ENCODE results near the gene UXS1. TPM values are rescaled to one million over a fixed set of nuclear protein-coding genes. Genes with fewer than 3 reads are reported as not detected.

The UXS1 gene
- polyA plus RNA-seq, 1 donor, result 43.0 TPM

DNA sequence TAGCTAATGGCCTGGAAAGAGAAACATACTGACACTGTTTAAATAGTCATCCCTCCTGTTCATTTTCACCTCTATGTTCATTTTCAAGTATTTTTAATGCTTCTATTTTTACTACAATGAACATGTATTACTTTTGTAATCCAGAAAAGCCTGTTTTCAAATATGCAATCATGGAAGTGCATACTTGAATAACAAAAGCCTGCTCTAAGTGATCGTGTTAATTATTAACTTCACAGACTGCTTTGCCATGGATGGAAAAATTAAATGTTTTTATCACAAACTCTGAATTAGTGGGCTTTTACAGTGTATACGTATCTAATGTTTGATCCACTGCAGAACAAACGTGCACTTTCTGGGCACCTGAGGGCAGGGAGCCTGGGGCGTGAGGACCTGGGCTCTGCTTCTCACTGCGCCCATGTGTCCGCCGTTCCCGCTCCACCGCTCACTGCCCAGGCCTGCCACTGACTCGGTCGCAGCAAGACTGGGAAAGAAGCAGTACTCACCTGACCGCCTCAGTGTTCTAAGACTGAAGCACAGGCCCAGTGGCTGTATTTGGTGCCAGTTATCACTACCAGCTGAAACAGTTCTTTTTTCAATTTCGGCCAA is 80.6 kb downstream of the UXS1 start:
- Histone ChIP-seq H3K27ac (ENCODE audit: low read length) (no peak overlapping the region), H3K4me1 (ENCODE audit: control insufficient read depth, insufficient read depth, low read length) (peaks cover 6% of the 10 kb centered on the region), H3K4me3 (ENCODE audit: low read length) (no peak overlapping the region), H3K9me3 (ENCODE audit: control insufficient read depth, low read depth, low read length) (no peaks in the 10 kb centered on the region), H3K36me3 (ENCODE audit: control insufficient read depth, insufficient read depth, low read length) (peaks cover 48% of the 10 kb centered on the region), H3K27me3 (ENCODE audit: control insufficient read depth, insufficient read depth, low read length) (no peaks in the 10 kb centered on the region)
- no CpG with 5 or more reads among the region's 13 CpGs for whole genome bisulfite sequencing (ENCODE audit: insufficient coverage, low lambda C conversion rate)
- DNase-seq, result peak in 1 of 2 donors; percentile 50

DNA sequence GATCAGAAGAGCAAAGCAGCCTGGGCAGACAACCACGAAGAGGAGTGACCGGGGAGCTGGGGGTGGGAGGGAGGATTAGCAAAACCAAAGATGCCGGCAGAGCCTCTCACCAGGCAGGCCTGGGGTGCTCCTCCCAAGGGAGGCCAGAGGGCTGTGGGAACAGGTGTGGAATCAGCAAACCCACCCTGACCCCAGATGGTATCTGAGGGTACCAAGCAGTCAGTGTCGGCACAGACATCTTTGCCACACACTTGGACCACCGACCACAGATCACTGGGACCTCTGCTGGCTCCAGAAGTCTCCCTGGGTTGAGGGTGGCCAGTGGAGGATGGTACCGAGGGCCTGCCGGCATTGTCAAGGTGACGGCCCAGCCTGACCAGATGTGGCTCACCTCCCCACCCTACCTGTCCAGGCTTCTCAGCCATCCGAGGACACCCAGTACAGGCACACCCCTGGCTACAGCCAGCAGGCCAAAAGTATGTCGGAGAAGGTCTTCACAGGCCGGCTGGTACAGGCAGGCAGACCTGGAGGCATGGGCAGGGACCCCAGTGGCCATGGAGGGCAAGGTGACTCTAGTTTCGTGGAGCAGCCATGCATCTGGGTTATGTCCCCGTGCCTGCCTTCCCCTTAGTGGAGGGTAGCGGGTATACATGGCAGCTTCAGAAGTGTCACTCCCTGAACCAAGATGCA is 82.1 kb downstream of the UXS1 start:
- H3K9me3 ChIP-seq (ENCODE audit: control insufficient read depth, low read depth, low read length), result no peaks in the 10 kb centered on the region
- peaks cover 6% of the 10 kb centered on the region for H3K4me1 ChIP-seq (ENCODE audit: control insufficient read depth, insufficient read depth, low read length)
- H3K36me3 ChIP-seq (ENCODE audit: control insufficient read depth, insufficient read depth, low read length), result peaks cover 50% of the 10 kb centered on the region
- WGBS (ENCODE audit: insufficient coverage, low lambda C conversion rate), result no CpG with 5 or more reads among the region's 14 CpGs
- no peaks in the 10 kb centered on the region for H3K27me3 ChIP-seq (ENCODE audit: control insufficient read depth, insufficient read depth, low read length)
- no peak overlapping the region for H3K4me3 ChIP-seq (ENCODE audit: low read length)
- H3K27ac ChIP-seq (ENCODE audit: low read length), result no peak overlapping the region
- no peak for DNase-seq

DNA sequence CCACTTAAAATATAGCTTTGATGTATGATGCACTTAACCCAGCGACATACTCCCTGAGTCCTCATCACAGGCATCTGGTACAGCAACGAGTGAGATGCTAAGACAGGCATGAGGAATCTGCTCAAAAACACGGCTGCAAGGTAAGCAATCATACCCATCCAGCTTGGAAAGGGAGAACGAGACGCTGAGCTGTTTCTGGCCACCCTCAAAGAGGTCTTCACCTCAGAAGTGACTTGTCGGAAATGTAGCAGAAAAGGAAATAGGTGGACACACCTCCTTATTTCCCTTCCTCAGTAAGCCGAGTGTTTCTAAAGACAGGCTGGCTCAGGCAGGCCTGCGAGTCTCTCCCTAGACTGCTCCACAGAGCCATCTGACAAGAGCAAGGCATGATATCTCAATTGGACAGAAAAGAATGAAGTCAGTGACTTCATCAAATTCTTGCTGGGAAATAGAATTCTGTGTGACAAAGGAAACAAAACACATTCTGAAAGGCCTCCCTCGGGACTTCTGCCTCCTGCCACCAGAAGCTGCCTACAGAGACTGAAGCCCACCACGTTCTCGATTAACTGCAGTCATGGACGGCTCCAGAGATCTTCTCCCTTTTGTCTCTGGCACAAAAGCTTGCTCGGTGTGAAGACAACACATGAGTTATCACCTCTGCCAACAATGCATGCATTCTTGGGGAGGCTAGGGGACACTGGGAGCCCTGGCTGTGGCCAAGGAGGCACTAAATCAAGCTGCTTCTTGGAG is 84.3 kb downstream of the UXS1 start:
- Histone ChIP-seq H3K27ac (ENCODE audit: low read length) (no peak overlapping the region), H3K36me3 (ENCODE audit: control insufficient read depth, insufficient read depth, low read length) (peaks cover 57% of the 10 kb centered on the region)

DNA sequence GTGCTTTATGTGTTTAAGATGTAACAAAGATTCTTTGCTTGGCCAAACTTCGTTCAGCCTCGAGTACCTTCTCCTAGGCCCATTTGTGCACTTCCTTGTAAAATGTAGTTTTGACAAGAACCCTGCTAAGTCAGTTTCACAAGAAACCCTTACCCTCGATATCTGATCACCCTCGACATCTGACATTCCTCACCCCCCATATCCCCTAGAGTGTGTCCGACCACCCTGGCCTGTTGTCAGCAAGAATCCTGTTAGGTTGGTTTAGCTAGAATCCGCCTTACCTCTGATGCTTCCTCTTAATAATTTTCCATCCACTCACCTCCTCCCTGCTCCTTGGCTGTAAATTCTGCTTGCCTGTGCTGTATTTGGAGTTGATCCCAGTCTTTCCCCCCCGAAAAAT is 85.3 kb downstream of the UXS1 start:
- H3K4me1 ChIP-seq (ENCODE audit: control insufficient read depth, insufficient read depth, low read length), result peaks cover 4% of the 10 kb centered on the region
- WGBS (ENCODE audit: insufficient coverage, low lambda C conversion rate), result no CpG with 5 or more reads among the region's 7 CpGs
- no peak overlapping the region for H3K27ac ChIP-seq (ENCODE audit: low read length)
- H3K27me3 ChIP-seq (ENCODE audit: control insufficient read depth, insufficient read depth, low read length), result no peaks in the 10 kb centered on the region
- H3K36me3 ChIP-seq (ENCODE audit: control insufficient read depth, insufficient read depth, low read length), result peaks cover 59% of the 10 kb centered on the region
- H3K4me3 ChIP-seq (ENCODE audit: low read length), result no peak overlapping the region
- no peaks in the 10 kb centered on the region for H3K9me3 ChIP-seq (ENCODE audit: control insufficient read depth, low read depth, low read length)
- no peak for DNase-seq

More for the DNA sequence above, 84.3 kb downstream of the UXS1 start:
- WGBS (ENCODE audit: insufficient coverage, low lambda C conversion rate), result 80% methylated on average over 2 of the region's 13 CpGs
- H3K27me3 ChIP-seq (ENCODE audit: control insufficient read depth, insufficient read depth, low read length), result no peaks in the 10 kb centered on the region
- DNase-seq, result no peak
- no peak overlapping the region for H3K4me3 ChIP-seq (ENCODE audit: low read length)
- H3K9me3 ChIP-seq (ENCODE audit: control insufficient read depth, low read depth, low read length), result no peaks in the 10 kb centered on the region
- H3K4me1 ChIP-seq (ENCODE audit: control insufficient read depth, insufficient read depth, low read length), result peaks cover 4% of the 10 kb centered on the region

DNA sequence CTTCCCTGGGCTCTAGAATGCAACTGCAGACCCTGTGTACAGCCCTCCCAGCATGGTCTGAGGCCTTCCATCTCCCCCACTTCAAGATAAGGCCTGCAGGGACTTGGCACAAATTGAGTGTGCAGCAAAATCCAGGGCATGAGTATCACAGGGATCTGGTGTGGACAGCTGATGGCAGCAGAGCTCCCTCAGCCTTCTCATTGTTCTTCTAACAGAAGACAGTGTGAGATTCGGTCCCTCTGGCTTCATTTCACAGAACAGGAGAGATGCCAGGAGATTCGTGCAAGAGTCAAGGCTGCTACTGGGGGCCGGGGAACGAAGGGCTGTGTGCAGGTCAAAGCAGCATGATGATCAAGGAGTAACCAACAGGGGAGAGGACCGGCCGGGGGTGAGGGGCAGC is 85.8 kb downstream of the UXS1 start:
- no CpG with 5 or more reads among the region's 6 CpGs for WGBS (ENCODE audit: insufficient coverage, low lambda C conversion rate)
- no peak overlapping the region for H3K4me3 ChIP-seq (ENCODE audit: low read length)
- no peaks in the 10 kb centered on the region for H3K27me3 ChIP-seq (ENCODE audit: control insufficient read depth, insufficient read depth, low read length)
- H3K4me1 ChIP-seq (ENCODE audit: control insufficient read depth, insufficient read depth, low read length), result no peaks in the 10 kb centered on the region
- no peaks in the 10 kb centered on the region for H3K9me3 ChIP-seq (ENCODE audit: control insufficient read depth, low read depth, low read length)
- DNase-seq, result no peak
- peaks cover 61% of the 10 kb centered on the region for H3K36me3 ChIP-seq (ENCODE audit: control insufficient read depth, insufficient read depth, low read length)
- H3K27ac ChIP-seq (ENCODE audit: low read length), result no peak overlapping the region

DNA sequence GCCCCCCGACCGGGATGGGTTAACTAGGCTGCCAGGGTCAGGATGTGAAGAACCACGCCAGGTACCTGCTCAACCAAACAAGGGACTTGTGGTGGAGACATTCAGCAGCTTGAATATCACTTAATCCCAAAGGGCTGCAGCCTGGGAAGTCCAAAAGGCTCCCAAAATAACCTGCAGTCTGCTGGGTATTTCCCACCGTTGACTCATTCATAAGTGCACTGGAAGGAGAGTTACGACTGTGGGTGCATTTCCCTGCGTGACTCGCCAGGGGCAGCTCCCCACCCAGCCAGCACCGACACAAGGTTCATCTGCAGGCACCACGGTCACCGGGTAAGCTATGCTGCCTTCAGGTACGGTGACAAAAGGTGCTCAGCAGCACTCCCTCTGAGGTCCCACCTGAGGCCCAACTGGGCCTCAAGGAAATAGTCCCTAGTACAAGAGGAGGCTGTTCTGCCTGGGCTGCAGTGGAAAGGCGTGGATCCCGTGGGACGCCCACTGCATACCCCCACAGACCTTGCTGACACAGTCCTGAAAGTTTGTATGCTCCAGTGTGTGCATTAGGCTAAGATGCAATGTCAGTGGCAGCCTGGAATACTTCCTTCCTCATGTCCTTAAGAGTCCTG is 86.5 kb downstream of the UXS1 start:
- H3K9me3 ChIP-seq (ENCODE audit: control insufficient read depth, low read depth, low read length), result no peaks in the 10 kb centered on the region
- H3K4me3 ChIP-seq (ENCODE audit: low read length), result no peak overlapping the region
- no peak overlapping the region for H3K27ac ChIP-seq (ENCODE audit: low read length)
- H3K27me3 ChIP-seq (ENCODE audit: control insufficient read depth, insufficient read depth, low read length), result no peaks in the 10 kb centered on the region
- H3K4me1 ChIP-seq (ENCODE audit: control insufficient read depth, insufficient read depth, low read length), result no peaks in the 10 kb centered on the region
- peaks cover 68% of the 10 kb centered on the region for H3K36me3 ChIP-seq (ENCODE audit: control insufficient read depth, insufficient read depth, low read length)
- no CpG with 5 or more reads among the region's 14 CpGs for WGBS (ENCODE audit: insufficient coverage, low lambda C conversion rate)
- DNase-seq, result no peak

DNA sequence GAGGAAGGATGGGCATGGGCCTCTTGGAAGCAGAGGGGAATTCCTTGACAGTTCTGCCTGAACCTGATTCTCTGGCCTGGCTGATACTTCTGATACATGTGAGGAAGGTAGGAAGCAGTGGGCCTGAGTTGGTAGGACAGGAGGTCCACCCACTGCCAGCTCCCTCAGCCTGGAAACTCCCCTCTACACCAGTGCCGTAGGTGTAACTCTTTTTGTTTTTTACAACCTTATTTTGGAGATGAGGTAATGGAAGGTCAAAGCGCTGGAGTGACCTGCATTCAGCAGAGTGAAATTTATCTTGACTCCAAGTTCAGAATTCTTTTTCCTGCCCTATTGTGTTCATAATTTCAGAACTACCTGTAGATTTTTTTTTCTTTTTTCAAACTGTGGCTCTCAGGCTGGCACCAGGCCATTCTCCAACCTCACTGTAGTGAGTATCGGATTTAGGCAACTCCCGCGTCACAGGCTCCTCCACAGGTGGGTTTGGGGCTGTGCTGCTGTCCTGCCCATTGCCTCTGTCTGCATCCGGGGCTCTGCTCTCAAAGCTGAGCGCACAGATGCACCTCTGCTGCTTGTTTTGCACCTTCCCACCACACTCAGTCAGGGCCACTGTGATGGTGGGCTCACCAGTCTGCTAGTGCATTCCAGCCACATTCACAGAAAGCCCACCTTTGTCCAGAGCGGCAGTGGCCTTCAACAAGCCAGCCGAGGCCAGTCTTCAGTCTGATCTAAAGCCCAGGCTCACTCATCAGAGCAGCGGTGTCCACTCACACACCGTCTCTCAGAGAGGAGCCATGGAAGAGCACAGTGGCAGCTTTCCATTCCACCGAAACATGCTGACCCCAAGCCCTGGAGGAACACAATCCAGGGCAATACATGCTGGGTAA is 87.2 kb downstream of the UXS1 start:
- 100% methylated on average over 1 of the region's 12 CpGs for WGBS (ENCODE audit: insufficient coverage, low lambda C conversion rate)
- DNase-seq, result no peak
- Histone ChIP-seq H3K36me3 (ENCODE audit: control insufficient read depth, insufficient read depth, low read length) (peaks cover 60% of the 10 kb centered on the region), H3K4me3 (ENCODE audit: low read length) (no peak overlapping the region), H3K27ac (ENCODE audit: low read length) (no peak overlapping the region), H3K9me3 (ENCODE audit: control insufficient read depth, low read depth, low read length) (no peaks in the 10 kb centered on the region), H3K4me1 (ENCODE audit: control insufficient read depth, insufficient read depth, low read length) (no peaks in the 10 kb centered on the region), H3K27me3 (ENCODE audit: control insufficient read depth, insufficient read depth, low read length) (no peaks in the 10 kb centered on the region)

DNA sequence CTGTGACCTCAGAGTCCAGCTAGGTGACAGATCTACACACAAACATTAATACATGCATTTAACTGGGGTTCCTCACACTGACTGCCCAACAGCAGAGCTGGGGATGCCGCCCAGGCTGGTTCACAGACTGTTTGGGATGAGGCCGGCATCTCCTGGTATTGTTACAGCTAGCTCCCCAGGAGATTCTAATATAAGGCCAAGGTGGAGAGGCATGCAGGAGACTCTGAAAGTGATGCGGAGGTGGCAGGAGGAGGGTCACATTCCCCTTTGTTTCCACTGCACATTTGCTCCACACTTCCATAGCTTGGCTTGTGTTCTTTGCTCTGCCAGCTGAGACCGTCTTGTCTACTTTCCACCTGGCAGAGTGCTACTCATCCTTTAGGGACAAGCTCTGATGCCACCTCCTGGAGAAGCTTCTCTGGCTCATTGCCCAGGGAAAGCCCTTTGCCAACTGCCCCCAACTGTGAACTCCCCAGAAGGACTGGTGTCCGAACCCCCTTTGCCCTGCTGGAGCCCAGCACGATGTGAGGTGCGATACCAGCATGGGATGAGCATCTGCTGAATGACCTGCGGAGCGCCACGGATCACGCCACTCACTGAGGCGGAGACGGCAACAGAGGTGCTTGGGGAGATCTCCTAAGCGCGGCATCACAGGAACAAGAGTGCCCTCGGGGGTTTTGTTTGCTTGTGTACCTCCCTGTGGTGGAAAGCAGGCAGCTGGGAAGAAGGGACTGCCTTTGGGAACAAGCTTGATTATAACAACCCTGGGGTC is 88.8 kb downstream of the UXS1 start:
- no peaks in the 10 kb centered on the region for H3K4me1 ChIP-seq (ENCODE audit: control insufficient read depth, insufficient read depth, low read length)
- H3K27me3 ChIP-seq (ENCODE audit: control insufficient read depth, insufficient read depth, low read length), result no peaks in the 10 kb centered on the region
- peaks cover 53% of the 10 kb centered on the region for H3K36me3 ChIP-seq (ENCODE audit: control insufficient read depth, insufficient read depth, low read length)
- no peak for DNase-seq
- WGBS (ENCODE audit: insufficient coverage, low lambda C conversion rate), result 90% methylated on average over 2 of the region's 16 CpGs
- no peak overlapping the region for H3K4me3 ChIP-seq (ENCODE audit: low read length)
- H3K27ac ChIP-seq (ENCODE audit: low read length), result no peak overlapping the region
- no peaks in the 10 kb centered on the region for H3K9me3 ChIP-seq (ENCODE audit: control insufficient read depth, low read depth, low read length)

DNA sequence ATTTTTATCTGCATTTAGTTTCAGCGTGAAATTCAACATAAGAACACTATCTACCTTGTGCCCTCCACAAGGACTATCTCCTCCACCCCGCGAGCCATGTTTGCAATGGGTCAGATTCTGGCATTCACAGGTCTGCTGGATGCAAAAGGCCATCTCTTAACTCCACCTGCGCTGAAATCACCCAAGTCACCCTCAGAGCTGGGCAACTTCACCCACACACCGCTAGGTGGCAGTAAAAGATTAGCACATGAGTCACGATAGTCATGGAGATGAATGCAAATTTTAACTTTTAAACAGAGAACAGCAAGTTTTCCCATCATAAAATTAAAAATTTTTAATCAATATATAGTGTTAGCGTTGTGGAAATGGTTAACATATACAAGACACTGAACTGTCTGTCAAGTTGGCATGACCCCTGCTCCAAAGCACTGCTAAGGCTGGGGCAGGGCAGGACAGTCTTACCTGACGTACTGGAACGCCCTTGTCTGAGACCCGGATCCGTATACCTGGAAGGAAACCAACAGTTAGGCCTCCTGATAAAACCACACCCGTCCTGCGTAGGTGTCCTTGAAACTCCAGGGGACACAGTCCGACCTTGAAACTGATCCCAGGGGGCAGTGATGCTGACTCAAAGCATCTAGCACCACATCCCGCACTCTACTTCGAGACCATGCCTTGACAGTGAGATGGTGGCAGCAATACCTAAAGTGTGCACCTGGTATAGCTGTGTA is 89.6 kb downstream of the UXS1 start:
- no peaks in the 10 kb centered on the region for H3K4me1 ChIP-seq (ENCODE audit: control insufficient read depth, insufficient read depth, low read length)
- 100% methylated on average over 1 of the region's 16 CpGs for WGBS (ENCODE audit: insufficient coverage, low lambda C conversion rate)
- H3K36me3 ChIP-seq (ENCODE audit: control insufficient read depth, insufficient read depth, low read length), result peaks cover 54% of the 10 kb centered on the region
- no peak overlapping the region for H3K4me3 ChIP-seq (ENCODE audit: low read length)
- no peaks in the 10 kb centered on the region for H3K9me3 ChIP-seq (ENCODE audit: control insufficient read depth, low read depth, low read length)
- no peak overlapping the region for H3K27ac ChIP-seq (ENCODE audit: low read length)
- H3K27me3 ChIP-seq (ENCODE audit: control insufficient read depth, insufficient read depth, low read length), result no peaks in the 10 kb centered on the region
- peak; percentile 33 to 41 for DNase-seq
